K562 (cell line): ENCODE results near the gene SEC61A1.

Experiments used
- CTCF ChIP-seq, 3 experiments: IDR thresholded peaks in 2 of 3; conservative IDR thresholded peaks in 1 of 3; 2 replicates each; pipeline ENCODE4 v1.5.1; 2011 to 2012; ENCODE audit warnings: low read length in 3 of 3, mild to moderate bottlenecking in 3 of 3, control low read depth in 2 of 3, improper control_type of control experiment in 1 of 3, inconsistent platforms in 1 of 3, low read depth in 1 of 3, mixed read lengths in 1 of 3, moderate library complexity in 1 of 3; ENCODE audit not compliant: insufficient read depth in 2 of 3
- DNMT1 ChIP-seq: fragments of 450-650 bp; IDR thresholded peaks from 2 replicates; pipeline ENCODE4 v1.6.1; 2016; ENCODE audit warnings: antibody characterized with exemption, mild to moderate bottlenecking
- EZH2 ChIP-seq: IDR thresholded peaks from 2 replicates; pipeline ENCODE4 v1.6.1; 2012; ENCODE audit warnings: low read depth, mild to moderate bottlenecking, inconsistent platforms, low read length, borderline replicate concordance
- FOXM1 ChIP-seq, 2 experiments: fragments of 450-650 bp in 1 of 2; sonication (generic) in 1 of 2; formaldehyde crosslinking in 1 of 2; IDR thresholded peaks; 2 replicates each; pipeline versions ENCODE4 v1.6.1 to v1.9.0; 2017 to 2022; ENCODE audit warnings: low read depth in 2 of 2, mild to moderate bottlenecking in 2 of 2, missing genetic modification reagents in 1 of 2, moderate library complexity in 1 of 2
- NONO ChIP-seq, 2 experiments: fragments of 200-400 bp in 1 of 2; fragments of 450-650 bp in 1 of 2; formaldehyde crosslinking in 1 of 2; IDR thresholded peaks; 2 replicates each; pipeline ENCODE4 v1.6.1; 2017; ENCODE audit warnings: low read depth in 2 of 2, mild to moderate bottlenecking in 2 of 2, moderate library complexity in 2 of 2, low read length in 1 of 2
- NRF1 ChIP-seq, 2 experiments: fragments of 450-650 bp; IDR thresholded peaks in 1 of 2; conservative IDR thresholded peaks in 1 of 2; 2 replicates each; pipeline ENCODE4 v1.6.1; 2014; ENCODE audit warnings: mild to moderate bottlenecking in 2 of 2
- POLR2A ChIP-seq: fragments of 450-650 bp; conservative IDR thresholded peaks from 2 replicates; pipeline ENCODE4 v1.6.1; 2016
- POLR2AphosphoS5 ChIP-seq: IDR thresholded peaks from 2 replicates; pipeline ENCODE4 v1.6.1; 2011; ENCODE audit warnings: mild to moderate bottlenecking, low read depth, low read length, moderate library complexity; ENCODE audit not compliant: control insufficient read depth, insufficient read depth
- ZNF76 ChIP-seq: fragments of 250-450 bp; sonication (Bioruptor Pico); IDR thresholded peaks from 2 replicates; pipeline ENCODE4 v1.4.0; 2020; ENCODE audit warnings: mild to moderate bottlenecking, moderate library complexity, borderline replicate concordance
- TF ChIP-seq, protein P1 (sequence below): fragments of 250-450 bp; sonication (Bioruptor Pico); IDR thresholded peaks from 2 replicates; pipeline ENCODE4 v1.5.0; 2020; ENCODE audit warnings: mild to moderate bottlenecking, borderline replicate concordance

GRCh38 chr3:128095222-128095703 lies 43.0 kb downstream of the SEC61A1 start:
- TF ChIP-seq POLR2A (no peak), ZNF76 (no peak), DNMT1 (no peak), POLR2AphosphoS5 (no peak), FOXM1 (IDR thresholded peaks at IDR 0.05; ENCODE audit: low read depth) (no peak), FOXM1 (CRISPR knock-in tag; IDR thresholded peaks at IDR 0.05; ENCODE audit: low read depth) (no peak), CTCF (IDR thresholded peaks at IDR 0.05 in 2 of 3, conservative IDR thresholded peaks at IDR 0.05 in 1 of 3; ENCODE audit: insufficient read depth in 2 of 3, low read depth in 1 of 3, low read length in 3 of 3) (peak; percentile 57 to 77 (median 73)), EZH2 (no peak), NONO (IDR thresholded peaks at IDR 0.05; ENCODE audit: low read depth in 2 of 2, low read length in 1 of 2) (no peak), NRF1 (conservative IDR thresholded peaks at IDR 0.05 in 1 of 2, IDR thresholded peaks at IDR 0.05 in 1 of 2) (no peak)
- TF ChIP-seq, protein P1, sequence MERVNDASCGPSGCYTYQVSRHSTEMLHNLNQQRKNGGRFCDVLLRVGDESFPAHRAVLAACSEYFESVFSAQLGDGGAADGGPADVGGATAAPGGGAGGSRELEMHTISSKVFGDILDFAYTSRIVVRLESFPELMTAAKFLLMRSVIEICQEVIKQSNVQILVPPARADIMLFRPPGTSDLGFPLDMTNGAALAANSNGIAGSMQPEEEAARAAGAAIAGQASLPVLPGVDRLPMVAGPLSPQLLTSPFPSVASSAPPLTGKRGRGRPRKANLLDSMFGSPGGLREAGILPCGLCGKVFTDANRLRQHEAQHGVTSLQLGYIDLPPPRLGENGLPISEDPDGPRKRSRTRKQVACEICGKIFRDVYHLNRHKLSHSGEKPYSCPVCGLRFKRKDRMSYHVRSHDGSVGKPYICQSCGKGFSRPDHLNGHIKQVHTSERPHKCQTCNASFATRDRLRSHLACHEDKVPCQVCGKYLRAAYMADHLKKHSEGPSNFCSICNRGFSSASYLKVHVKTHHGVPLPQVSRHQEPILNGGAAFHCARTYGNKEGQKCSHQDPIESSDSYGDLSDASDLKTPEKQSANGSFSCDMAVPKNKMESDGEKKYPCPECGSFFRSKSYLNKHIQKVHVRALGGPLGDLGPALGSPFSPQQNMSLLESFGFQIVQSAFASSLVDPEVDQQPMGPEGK (CRISPR knock-in tag), result no peak
